ENCODE measurements around the gene CACNG4.

DNA sequence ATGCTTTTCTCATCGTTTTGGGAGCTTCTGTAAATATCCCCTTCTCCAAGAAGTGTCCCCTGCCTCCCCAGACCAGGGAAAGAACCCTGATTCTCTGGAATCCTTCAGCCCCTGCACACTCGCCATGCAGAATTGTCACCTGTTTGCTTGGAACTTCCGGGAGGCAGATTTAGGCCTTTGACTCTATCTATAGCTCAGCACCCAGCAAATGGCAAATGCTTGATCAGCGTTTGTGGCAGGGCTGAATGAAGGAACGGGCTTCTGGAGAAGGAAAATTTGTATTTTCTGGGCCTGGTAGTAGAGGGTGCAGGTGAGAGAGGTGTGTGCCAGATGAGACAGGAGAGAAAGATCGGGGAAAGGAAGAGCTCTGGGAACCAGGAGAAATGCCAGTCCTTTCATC, 18.3 kb upstream of the CACNG4 start:
- TF ChIP-seq, protein P1, sequence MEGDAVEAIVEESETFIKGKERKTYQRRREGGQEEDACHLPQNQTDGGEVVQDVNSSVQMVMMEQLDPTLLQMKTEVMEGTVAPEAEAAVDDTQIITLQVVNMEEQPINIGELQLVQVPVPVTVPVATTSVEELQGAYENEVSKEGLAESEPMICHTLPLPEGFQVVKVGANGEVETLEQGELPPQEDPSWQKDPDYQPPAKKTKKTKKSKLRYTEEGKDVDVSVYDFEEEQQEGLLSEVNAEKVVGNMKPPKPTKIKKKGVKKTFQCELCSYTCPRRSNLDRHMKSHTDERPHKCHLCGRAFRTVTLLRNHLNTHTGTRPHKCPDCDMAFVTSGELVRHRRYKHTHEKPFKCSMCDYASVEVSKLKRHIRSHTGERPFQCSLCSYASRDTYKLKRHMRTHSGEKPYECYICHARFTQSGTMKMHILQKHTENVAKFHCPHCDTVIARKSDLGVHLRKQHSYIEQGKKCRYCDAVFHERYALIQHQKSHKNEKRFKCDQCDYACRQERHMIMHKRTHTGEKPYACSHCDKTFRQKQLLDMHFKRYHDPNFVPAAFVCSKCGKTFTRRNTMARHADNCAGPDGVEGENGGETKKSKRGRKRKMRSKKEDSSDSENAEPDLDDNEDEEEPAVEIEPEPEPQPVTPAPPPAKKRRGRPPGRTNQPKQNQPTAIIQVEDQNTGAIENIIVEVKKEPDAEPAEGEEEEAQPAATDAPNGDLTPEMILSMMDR (IDR thresholded peaks at IDR 0.05; ENCODE audit: low read depth, low read length, poor library complexity, severe bottlenecking) = no peak
- TF ChIP-seq EZH2phosphoT487 (IDR thresholded peaks at IDR 0.05; ENCODE audit: borderline replicate concordance, low read length) = no peak
